Neural progenitor cell (in vitro differentiated cells): ENCODE measurements around the gene LRRC74B. TPM values are rescaled to one million over a fixed set of nuclear protein-coding genes. Genes with fewer than 3 reads are reported as not detected.

Experiments
- DNase-seq: peaks from one replicate; pipeline ENCODE4 v3.0.0-alpha.2; 2016; ENCODE audit warnings: low spot score
- H2AFZ ChIP-seq: fragments of 200-600 bp; sonication (generic); replicated peaks from 2 replicates; pipeline ENCODE4 v1.6.1; 2016; ENCODE audit warnings: antibody characterized with exemption
- H3F3A ChIP-seq: fragments of 200-600 bp; sonication (generic); 2 replicates; pipeline ENCODE4 v1.6.1; 2016; ENCODE audit warnings: antibody characterized with exemption, low read depth
- H3K27ac ChIP-seq: fragments of 200-600 bp; sonication (generic); 2 replicates; pipeline ENCODE4 v1.5.1; 2016; ENCODE audit warnings: mild to moderate bottlenecking
- H3K27me3 ChIP-seq: fragments of 200-600 bp; sonication (generic); 2 replicates; pipeline ENCODE4 v1.6.1; 2016; ENCODE audit warnings: mild to moderate bottlenecking, moderate library complexity
- H3K36me3 ChIP-seq: fragments of 200-600 bp; sonication (generic); 2 replicates; pipeline ENCODE4 v1.5.1; 2016
- H3K4me1 ChIP-seq: fragments of 200-600 bp; sonication (generic); 2 replicates; pipeline ENCODE4 v1.6.1; 2016; ENCODE audit warnings: mixed run types
- H3K4me2 ChIP-seq: fragments of 200-600 bp; sonication (generic); 2 replicates; pipeline ENCODE4 v1.6.1; 2016
- H3K4me3 ChIP-seq: fragments of 200-600 bp; sonication (generic); 2 replicates; pipeline ENCODE4 v1.5.1; 2016
- H3K79me2 ChIP-seq: fragments of 200-600 bp; sonication (generic); 2 replicates; pipeline ENCODE4 v1.6.1; 2016; ENCODE audit warnings: low read depth
- H3K9ac ChIP-seq: fragments of 200-600 bp; sonication (generic); 2 replicates; pipeline ENCODE4 v1.6.1; 2016
- H3K9me3 ChIP-seq: fragments of 200-600 bp; sonication (generic); 2 replicates; pipeline ENCODE4 v1.5.1; 2016; ENCODE audit warnings: low read depth
- H4K20me1 ChIP-seq: fragments of 200-600 bp; sonication (generic); 2 replicates; pipeline ENCODE4 v1.6.1; 2016; ENCODE audit warnings: low read depth
- H3K27ac Mint-ChIP-seq: 3 replicates; pipeline ENCODE4 v1.8.0; 2021; ENCODE audit warnings: mixed read lengths
- H3K27me3 Mint-ChIP-seq: 2 replicates; pipeline ENCODE4 v1.8.0; 2022; ENCODE audit warnings: low read depth, mild to moderate bottlenecking, inconsistent platforms, moderate library complexity, mixed read lengths; ENCODE audit not compliant: insufficient read depth
- H3K36me3 Mint-ChIP-seq: 3 replicates; pipeline ENCODE4 v1.8.0; 2021; ENCODE audit warnings: mixed read lengths
- H3K4me1 Mint-ChIP-seq: 3 replicates; pipeline ENCODE4 v1.8.0; 2021; ENCODE audit warnings: mixed read lengths
- H3K4me3 Mint-ChIP-seq: 3 replicates; pipeline ENCODE4 v1.8.0; 2021; ENCODE audit warnings: mild to moderate bottlenecking, moderate library complexity, mixed read lengths
- H3K9me3 Mint-ChIP-seq: 3 replicates; pipeline ENCODE4 v1.8.0; 2020; ENCODE audit warnings: mixed read lengths
- CTCF ChIP-seq: fragments of 200-600 bp; sonication (generic); IDR thresholded peaks from 2 replicates; pipeline ENCODE4 v1.5.1; 2017; ENCODE audit warnings: antibody characterized with exemption, mild to moderate bottlenecking
- EZH2 ChIP-seq: fragments of 200-600 bp; sonication (generic); IDR thresholded peaks from 2 replicates; pipeline ENCODE4 v1.6.1; 2017; ENCODE audit warnings: antibody characterized with exemption, mild to moderate bottlenecking, moderate library complexity
- EZH2phosphoT487 ChIP-seq: fragments of 200-600 bp; sonication (generic); IDR thresholded peaks from 2 replicates; pipeline ENCODE4 v1.6.1; 2017; ENCODE audit warnings: antibody characterized with exemption
- total RNA-seq: library from RNA; depleted of rRNA; stranded (reverse); fragments of >200 nt; gene quantifications from 2 replicates; pipeline ENCODE4 v1.2.3, GENCODE V29; 2015; ENCODE audit warnings: low replicate concordance

Gene LRRC74B
- total RNA-seq, 1 donor from 2014 or later = not detected

GRCh38 chr22:21042978-21043859, 2.5 kb upstream of the LRRC74B start:
- TF ChIP-seq EZH2phosphoT487 (no peak), CTCF (no peak), EZH2 (no peak)
- Histone ChIP-seq H3K79me2 (no peaks in the 10 kb centered on the region), H3K9ac (no peak overlapping the region), H3K27ac (no peak overlapping the region), H2AFZ (no peak overlapping the region), H4K20me1 (no peaks in the 10 kb centered on the region), H3F3A (peaks cover 6% of the 10 kb centered on the region), H3K36me3 (no peaks in the 10 kb centered on the region), H3K4me1 (peaks cover 8% of the 10 kb centered on the region), H3K9me3 (no peaks in the 10 kb centered on the region), H3K4me2 (no peak overlapping the region), H3K27me3 (peaks cover 20% of the 10 kb centered on the region), H3K4me3 (no peak overlapping the region)
- H3K36me3 Mint-ChIP-seq = no peaks in the 10 kb centered on the region
- H3K27me3 Mint-ChIP-seq = peaks cover 9% of the 10 kb centered on the region
- peaks cover 42% of the 10 kb centered on the region for H3K4me1 Mint-ChIP-seq
- H3K27ac Mint-ChIP-seq = peak overlapping the region; percentile 24
- no peak for DNase-seq
- no peaks in the 10 kb centered on the region for H3K9me3 Mint-ChIP-seq
- peak overlapping the region; percentile 17 for H3K4me3 Mint-ChIP-seq

GRCh38 chr22:21043860-21044535, 1.7 kb upstream of the LRRC74B start:
- peaks cover 20% of the 10 kb centered on the region for H3K27me3 ChIP-seq
- H3K79me2 ChIP-seq = no peaks in the 10 kb centered on the region
- H3K4me3 ChIP-seq = no peak overlapping the region
- Mint-ChIP-seq H3K36me3 (no peaks in the 10 kb centered on the region), H3K9me3 (no peaks in the 10 kb centered on the region), H3K27me3 (peaks cover 9% of the 10 kb centered on the region), H3K4me3 (peak overlapping the region; percentile 93), H3K27ac (peak overlapping the region; percentile 99), H3K4me1 (peaks cover 37% of the 10 kb centered on the region)
- TF ChIP-seq CTCF (no peak), EZH2phosphoT487 (no peak), EZH2 (no peak)
- H3F3A ChIP-seq = peaks cover 6% of the 10 kb centered on the region
- H3K4me2 ChIP-seq = no peak overlapping the region
- no peaks in the 10 kb centered on the region for H4K20me1 ChIP-seq
- no peaks in the 10 kb centered on the region for H3K36me3 ChIP-seq
- DNase-seq = no peak
- H3K4me1 ChIP-seq = peaks cover 8% of the 10 kb centered on the region
- no peaks in the 10 kb centered on the region for H3K9me3 ChIP-seq
- no peak overlapping the region for H2AFZ ChIP-seq
- no peak overlapping the region for H3K9ac ChIP-seq
- H3K27ac ChIP-seq = no peak overlapping the region

GRCh38 chr22:21044931-21045584, 688 bp upstream of the LRRC74B start:
- Mint-ChIP-seq H3K27me3 (peaks cover 9% of the 10 kb centered on the region), H3K27ac (peak overlapping the region; percentile 99), H3K4me1 (peaks cover 37% of the 10 kb centered on the region), H3K9me3 (no peaks in the 10 kb centered on the region), H3K4me3 (peak overlapping the region; percentile 93), H3K36me3 (no peaks in the 10 kb centered on the region)
- Histone ChIP-seq H3K4me3 (peak overlapping the region; percentile 52), H3K9me3 (no peaks in the 10 kb centered on the region), H3F3A (peaks cover 6% of the 10 kb centered on the region), H3K9ac (no peak overlapping the region), H3K4me2 (peak overlapping the region; percentile 66), H3K27ac (no peak overlapping the region), H3K79me2 (no peaks in the 10 kb centered on the region), H2AFZ (no peak overlapping the region), H4K20me1 (no peaks in the 10 kb centered on the region), H3K36me3 (no peaks in the 10 kb centered on the region), H3K4me1 (peaks cover 8% of the 10 kb centered on the region), H3K27me3 (peaks cover 20% of the 10 kb centered on the region)
- DNase-seq = peak; percentile 21
- TF ChIP-seq CTCF (no peak), EZH2phosphoT487 (no peak), EZH2 (no peak)
